ENCODE data around the gene KRT71.
A peak's percentile ranks its signal among the peaks of the same experiment; 100 is the strongest.
"Not testable (repeated sequence)": the region's sequence is repeated elsewhere in the genome, so short reads cannot be mapped to it uniquely, and the experiment has no call there.

KRT71 gene

DNA sequence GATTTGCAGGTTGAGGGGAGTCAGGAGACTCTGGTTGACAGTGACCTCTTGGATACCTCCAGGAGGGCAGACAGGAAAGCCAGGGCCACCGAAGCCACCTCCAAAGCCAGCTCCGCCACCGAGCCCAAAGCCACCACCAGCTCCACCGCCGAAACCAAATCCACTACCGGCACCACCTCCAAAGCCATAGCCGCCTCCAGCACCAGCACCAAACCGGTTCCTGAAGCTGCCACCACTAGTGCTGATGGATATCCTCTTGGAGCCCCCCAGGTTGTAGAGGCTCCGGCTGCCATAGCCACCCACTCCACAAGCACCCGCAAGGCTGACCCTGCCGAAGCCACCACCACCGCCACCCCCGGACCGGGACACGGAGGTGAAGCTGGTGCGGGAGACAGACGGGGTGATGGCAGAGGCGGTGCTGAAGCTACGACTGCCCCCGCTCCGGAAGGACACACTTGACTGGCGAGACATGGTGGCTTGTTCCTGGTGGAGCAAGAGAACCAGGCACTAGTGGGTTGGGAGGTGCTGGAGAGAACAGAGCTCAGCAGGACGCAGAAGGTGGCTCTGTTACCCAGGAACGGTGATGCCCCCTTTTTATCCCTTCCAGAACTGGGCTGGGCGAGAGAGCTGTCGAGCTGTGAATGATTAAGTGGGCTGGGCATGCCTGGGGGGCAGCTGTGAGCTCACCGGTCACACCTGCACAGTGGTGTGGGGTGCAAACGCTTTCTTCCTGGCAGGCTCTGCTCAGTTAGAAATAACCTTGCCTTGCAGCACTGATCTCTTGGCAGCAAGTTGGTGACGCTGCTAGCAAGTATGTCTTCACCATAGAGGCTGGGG, 32.9 kb downstream of the KRT71 start, which contains the start of gene KRT5:
Gene KRT5 (minus strand): TSS at position 569 of the 837 bp plus-strand sequence. CDS start 98 bp downstream, at position 471.
- no peak for DNase-seq

DNA sequence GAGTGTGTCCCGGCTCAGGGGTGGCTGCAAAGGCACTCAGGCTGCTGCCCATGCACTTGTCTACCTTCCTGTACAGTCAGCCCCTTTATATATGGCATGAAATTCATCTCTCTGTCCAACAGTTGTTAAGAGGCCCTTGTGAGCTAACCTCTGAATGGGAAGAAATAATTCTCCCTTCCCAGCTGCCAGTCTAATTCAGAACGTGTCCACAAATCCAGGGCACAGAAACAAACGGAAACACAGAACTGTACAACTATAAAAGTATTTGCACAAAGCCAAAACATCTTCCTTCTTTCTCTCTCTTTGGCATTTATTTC, 33.6 kb downstream of the KRT71 start:
- no peak for DNase-seq

DNA sequence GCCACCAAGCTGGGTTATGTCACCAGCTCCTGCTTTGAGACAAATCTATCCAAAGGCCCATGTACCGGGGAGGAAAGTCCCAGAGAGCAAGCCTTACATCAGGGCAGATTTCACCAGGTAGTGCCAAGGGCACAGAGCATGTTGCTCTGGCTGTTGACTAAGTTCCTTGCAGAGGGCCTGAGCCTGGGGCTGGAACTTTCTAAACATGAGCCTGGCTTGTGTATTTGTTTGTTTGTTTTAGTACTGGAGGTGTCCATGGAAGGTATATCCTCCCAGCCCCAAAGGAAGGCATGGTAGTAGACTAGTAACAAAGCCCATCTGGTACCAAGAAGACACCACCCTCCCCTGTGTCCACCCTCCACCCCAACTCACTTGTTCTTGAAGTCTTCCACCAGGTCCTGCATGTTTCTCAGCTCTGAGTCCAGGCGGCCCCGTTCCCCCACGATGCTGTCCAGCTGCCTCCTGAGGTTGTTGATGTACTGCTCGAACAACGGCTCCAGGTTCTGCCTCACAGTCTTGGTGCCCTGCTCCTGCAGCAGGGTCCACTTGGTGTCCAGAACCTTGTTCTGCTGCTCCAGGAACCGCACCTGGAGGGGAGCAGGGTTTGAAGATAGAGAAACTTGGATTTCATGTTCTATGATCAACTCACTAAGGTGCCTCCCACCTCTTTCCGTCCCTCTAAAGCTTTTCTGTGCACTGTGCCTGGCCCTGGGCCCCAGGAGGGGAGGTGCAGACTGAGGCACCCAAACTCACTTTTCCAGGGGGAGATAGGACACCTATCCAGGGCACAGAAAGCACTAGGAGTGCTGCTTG, 34.2 kb downstream of the KRT71 start:
- no peak for DNase-seq

DNA sequence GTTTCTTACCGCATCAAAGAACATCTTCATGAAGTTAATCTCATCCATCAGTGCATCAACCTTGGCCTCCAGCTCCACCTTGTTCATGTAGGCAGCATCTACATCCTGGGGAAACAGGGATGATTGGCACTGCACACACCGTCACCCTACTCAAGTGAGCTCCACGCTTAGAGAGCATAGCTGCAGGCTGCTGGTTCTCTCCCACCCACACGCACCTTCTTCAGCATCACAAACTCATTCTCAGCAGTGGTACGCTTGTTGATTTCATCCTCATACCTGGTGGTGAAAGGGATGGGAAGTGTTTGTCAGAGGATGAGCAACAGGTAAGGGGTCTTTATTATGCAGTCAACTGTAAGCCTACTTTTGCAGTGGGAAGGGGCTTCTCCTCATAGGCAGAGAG, 35.1 kb downstream of the KRT71 start:
- DNase-seq: no peak

DNA sequence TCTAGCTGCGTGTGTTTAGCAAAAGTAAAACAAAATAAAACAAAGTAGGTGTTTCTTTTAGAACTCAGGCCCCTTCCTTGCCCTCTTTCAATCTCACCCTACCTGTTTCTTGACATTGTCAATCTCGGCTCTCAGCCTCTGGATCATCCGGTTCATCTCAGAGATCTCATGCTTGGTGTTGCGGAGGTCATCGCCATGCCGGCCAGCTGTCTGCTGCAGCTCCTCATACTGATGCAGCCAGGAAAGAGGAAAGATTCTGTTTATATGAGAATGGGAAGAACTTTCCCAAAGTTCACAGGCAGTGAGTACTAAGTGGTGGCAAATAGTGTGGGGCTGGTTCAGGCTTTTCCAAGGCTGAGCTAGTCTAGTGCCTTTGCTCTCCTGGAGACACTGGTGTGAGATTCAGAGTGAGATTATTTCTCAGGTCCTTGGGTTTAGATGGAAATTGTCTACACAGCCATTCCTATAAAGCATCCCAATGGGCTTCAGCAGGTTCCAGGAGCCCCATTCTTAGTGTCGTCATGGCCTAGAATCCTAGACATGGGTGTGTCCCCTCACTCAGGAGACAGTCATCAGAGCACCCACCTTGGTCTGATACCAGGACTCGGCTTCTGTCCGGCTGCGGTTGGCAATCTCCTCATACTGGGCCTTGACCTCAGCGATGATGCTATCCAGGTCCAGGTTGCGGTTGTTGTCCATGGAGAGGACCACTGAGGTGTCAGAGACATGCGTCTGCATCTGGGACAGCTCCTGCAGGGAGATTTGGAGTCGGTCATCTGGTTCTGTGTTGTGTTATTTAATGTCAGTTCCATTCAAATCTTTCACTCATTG, 35.7 kb downstream of the KRT71 start:
- no peak for DNase-seq

DNA sequence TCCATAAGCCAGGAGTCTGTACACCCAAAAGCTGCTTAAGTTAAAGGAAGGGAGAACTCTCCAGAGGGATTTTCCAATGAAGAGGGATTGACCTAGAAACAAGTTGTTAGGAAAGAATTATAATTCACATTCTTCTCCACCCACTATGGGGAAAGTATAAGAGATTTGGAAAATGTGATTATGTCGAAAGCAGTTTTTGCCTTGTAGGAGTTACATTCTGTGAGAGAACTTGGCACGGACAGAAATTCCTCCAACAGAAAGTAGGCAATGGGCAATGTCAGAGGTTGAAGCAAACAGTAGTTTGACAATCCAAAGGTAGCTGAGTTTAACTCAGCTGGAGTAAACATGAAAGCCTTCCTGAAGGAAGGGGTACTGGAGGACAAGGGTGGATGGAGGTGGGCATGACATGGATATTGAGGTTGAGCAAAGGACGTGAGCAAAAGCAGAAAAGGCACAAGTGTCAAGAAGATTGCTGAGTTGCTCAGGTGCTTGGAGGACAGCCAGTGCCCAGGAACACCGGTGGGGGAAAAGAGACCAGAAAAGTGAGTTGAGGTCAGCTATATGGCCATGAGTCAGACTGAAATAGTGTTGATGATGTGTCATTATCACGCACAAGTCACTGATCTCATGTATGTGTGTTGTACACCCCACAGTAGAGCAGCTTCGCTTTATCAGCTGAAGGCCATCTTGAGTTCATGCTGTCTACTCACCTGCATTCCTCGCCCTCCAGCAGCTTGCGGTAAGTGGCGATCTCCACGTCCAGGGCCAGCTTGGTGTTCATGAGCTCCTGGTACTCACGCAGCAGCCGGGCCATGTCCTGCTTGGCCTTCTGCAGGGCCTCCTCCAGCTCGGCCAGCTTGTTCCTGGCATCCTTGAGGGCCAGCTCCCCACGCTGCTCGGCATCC, 36.8 kb downstream of the KRT71 start:
- no peak for DNase-seq

DNA sequence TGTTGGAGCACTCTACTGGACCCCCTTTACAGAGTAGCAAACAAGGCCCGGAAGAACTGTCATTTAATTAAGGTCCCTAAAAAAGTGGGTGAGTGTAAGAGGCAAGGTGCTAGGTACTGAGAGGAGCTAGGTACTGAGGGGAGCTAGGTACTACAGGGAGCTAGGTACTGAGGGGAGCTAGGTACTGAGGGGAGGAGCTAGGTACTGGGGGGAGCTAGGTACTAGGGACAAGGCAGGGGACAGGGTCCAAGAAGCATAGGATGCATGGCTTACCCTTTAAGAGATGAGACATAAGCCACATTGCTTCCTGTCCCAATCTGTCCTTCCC, 37.7 kb downstream of the KRT71 start:
- no peak for DNase-seq

DNA sequence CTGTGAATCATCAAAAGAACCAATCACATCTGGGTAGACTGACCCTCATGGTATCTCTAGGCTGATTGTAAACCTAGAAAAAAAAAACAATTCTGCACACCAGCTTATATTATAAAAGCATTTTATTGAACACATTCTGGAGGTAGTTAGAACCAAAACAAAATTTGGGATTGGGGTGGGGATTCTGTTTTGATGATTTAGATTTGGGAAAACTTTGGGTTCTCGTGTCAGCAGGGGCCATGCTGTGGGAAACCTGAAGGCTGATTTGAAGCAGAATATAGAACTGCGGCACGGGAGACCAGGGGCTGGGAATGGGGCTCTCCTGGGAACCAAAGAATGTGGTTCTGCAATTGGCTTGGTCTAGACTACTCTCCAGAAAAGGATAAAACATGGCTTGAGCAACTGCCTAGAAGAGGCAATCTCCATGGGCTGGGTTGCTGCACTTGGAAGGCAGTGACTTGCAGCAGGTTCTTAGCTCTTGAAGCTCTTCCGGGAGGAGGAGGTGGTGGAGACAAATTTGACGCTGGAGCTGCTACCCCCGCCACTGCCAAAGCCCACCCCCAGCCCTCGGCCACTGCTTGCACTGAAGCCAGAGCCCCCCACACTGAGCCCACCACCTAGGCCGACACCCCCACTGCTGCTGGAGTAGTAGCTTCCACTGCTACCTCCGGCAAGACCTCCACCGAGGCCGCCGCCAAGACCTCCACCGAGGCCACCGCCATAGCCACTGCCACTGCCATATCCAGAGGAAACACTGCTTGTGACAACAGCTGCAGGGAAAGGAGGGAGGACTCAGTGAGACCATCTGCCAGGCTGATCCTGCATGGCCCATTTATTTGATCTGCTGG, 38.2 kb downstream of the KRT71 start:
- no peak for DNase-seq

DNA sequence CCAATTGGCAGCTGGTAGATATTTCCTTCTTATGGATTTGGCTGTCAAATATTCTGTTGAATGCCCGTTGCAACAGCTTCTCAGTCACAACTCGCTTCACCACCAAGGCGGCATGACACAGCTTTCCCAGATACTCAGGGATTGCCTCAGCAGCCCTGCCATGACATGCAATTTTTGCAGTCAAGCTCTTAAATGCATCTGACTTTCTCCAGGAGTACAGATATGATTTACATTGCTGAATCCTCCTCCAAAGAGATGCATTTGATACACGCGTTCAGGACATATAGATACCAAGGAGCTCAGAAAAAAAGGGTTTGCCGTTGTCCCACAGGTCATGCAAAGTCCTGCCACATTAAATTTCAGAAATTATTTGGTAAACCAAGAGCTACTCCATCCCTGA, 39.2 kb downstream of the KRT71 start:
- DNase-seq: no peak

DNA sequence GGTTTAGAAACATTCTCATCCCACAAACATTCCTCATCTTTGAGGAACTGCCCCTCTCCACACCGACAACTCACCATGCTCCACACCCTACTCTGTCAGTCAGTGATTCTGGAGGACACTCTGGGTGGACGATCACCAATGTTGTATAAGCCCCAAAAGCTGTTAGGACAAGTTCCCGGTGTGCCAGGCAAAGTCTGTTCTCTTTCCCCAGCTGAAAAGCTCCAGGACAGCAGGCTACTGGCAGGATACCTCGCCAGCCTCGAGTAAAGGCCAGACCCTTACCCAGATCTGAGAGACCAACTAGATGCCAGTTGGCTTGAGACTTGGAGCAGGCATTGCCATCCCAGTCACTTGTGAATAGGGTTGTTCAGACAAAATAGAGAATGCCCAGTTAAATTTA, 44.7 kb downstream of the KRT71 start:
- DNase-seq: no peak

DNA sequence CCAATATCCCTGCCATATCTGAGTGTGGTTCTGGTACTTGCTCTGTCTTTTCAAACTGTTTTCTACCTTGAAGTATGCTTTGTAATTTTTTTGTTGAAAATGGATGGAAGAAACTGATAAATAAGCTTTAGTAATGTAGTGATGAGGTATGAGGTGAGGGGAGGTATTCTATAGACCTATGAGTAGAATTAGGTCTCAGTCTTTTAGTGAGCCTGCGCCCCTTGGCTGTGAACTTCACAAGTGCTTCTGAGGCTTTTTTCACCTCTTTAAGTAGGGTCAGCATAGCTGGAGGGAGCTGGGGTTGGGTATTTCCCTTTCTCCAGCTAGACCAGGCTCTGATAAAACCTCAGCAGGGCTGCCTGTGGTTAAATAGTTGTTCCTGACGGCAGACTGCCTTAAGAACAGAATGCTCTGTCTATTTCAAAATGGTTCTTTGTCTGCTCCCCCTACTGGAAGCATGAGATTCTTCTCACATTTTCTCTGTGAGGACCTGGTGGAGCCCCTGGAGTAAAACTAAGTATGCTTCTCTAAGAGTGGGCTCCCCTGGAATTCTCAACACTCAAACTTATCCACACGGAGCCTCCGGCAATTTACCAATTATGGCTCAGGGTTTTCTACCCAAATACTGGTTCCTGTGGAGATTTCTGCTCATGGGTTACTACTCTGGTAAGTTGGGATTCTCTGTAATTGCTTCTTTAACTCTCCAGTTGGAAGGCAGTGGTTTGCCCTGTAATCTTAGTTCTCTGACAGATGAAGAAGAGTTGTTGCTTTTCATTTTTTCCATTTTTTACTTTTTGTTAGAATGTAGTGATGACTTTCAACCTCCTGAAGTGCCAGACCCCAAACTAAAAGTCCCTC, 45.9 kb downstream of the KRT71 start:
- peak; percentile 32 for DNase-seq

DNA sequence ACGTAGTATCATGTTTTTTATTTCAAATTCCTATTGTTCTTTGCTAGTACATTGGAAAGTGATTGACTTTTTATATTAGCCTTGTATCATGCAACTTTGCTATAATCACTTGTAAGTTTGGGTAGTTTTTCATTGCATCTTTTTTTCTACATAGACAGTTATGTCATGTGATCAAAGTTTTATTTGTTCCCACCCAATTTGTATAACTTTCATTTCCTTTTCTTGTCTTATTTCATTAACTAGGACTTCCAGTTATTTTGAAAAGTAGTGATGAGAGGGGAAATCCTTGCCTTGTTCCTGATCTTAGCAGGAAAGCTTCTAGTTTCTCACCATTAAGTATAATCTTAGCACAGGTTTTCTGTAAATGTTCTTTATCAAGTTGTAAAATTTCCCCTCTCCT, 50.1 kb downstream of the KRT71 start:
- DNase-seq: no peak

DNA sequence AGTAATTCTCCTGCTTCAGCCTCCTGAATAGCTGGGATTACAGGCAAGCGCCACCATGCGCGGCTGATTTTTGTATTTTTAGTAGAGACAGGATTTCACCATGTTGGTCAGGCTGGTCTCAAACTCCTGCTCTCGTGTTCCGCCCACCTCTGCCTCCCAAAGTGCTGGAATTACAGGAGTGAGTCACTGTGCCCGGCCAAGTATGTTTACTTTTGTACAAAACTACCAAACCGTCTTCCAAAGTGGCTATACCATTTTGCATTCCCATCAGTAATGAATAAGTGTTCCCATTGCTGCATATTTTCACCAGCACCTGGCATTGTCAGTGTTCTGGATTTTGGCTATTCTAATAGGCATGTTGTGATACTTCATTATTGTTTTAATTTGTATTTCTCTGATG, 51.5 kb downstream of the KRT71 start:
- DNase-seq: no peak

DNA sequence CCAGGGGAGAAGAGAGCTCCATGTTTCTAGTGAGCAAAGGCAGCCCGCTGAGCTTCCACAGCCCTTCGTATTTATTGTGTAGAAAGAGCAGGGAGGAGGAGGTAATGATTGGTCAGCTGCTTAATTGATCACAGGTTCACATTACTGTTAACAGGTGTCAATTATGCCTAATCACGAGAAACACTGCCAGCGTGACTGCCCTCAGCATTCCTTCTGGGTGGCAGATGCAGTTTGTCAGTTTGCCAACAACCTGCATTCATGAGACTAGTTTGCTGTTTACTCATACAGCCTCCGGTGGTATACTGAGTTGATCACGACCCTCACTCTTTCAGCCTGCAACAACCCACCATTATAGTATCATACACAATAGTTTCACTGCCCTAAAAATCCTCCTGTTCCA, 52.4 kb downstream of the KRT71 start:
- not testable (repeated sequence) for DNase-seq

DNA sequence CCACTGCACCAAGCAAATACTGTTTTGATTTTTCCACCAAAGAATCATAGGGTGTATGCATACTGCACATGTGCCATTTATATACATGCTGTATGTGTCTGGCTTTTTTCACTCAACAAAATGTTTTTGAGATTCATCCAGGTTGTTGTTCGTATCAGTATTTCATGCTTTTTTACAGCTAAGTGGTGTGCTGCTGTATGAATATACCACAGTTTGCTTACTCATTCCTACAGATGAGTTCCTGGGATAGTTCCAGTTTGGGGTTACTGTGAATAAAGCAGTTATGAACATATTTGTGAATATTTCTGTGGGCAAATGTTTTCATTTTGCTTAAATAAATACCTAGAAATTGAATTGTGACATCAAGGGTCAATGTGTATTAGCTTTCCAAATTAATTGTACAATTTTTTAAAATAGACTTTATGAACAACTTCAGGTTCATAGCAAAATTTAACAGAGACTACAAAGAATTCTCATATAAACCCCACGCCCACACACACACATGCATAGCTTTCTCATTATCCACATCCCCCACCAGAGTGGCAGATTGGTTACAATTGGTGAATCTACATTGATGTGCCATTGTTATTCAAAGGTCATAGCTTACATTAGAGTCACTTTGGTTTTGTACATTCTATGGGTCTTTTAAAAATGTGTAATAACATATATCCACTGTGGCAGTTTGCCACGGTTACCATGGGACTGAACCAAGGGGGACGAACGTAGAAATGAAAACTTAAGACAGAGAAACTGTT, 53.0 kb downstream of the KRT71 start:
- no peak for DNase-seq

DNA sequence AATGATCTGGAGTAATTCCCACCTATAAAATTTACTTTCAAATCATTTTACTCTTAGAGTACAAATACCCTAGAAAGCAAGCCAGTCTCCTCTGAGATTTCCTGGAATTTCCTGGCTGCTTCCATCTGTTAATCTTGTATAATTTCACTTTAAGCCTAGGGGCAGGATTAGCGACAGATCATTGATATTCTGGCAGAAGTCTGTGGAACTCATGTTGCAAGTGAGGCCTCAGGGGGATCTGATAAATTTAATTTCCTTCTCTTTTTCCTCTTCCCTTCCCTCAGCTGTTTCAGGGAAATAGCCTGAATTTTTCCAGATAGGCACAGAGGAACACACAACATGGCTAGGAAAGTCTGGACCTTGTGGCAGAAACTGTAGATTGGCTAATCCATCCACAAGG, 54.0 kb downstream of the KRT71 start:
- no peak for DNase-seq

DNA sequence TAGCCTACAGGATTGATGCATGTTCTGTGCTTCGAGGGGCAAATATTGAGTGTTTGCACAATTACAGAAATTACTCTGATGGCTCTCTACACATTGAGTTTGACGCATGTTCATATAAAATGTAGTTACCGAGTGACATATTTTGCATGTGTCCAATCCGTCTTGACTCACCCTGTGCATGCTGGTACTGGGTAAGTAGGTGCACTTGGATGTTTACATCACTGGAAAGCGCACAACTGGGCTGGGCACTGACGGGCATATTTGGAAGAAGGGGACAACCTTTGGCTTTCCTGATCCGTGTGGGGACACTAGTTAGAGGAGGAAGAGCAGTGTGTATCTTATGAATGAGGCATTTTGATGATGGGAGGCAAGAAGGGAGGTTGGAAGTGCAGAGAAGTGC, 55.0 kb downstream of the KRT71 start:
- DNase-seq: no peak

DNA sequence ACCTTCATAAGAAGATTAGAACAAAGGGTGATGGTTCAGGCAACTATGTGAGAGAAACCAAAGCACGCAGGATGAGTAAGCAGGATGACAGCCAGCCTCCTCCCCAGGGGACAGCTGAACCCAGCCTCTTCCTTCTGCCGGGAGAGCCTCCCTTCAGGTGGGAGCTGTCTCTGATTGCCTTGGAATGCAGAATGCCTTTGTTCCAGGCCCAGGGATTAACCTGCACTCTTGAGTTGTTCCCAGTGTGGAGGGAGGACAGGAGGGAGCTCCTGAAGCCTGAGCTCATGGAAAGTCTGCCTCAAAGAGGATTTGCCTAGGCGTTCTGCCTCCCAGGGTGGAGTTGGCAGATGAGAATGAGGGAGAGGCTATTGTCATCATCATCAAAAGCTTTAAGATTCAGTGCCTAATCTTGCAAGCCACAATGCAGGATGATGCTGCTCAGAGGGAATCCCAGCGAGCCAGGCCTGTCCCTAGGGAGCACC, 56.3 kb downstream of the KRT71 start:
- no peak for DNase-seq

DNA sequence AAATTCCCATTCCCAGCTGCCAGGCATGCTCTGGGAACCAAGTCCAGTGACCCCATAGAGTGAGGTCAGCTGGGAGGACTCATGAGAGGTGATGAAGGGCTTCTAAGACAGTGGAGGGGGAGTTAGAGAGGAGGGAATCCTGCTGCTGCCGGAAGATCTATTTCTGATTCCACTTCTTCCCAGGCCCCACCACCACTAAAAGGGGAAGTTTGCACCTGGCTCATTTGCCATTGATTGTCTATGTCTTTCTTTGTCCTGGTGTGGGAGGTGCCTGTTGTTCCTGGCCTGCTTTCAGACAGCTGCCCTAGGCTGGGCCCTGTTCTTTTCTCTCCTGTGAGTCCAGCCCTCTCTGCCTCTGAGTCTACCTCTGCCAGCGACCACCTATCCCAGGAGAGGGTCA, 56.9 kb downstream of the KRT71 start:
- DNase-seq: no peak

DNA sequence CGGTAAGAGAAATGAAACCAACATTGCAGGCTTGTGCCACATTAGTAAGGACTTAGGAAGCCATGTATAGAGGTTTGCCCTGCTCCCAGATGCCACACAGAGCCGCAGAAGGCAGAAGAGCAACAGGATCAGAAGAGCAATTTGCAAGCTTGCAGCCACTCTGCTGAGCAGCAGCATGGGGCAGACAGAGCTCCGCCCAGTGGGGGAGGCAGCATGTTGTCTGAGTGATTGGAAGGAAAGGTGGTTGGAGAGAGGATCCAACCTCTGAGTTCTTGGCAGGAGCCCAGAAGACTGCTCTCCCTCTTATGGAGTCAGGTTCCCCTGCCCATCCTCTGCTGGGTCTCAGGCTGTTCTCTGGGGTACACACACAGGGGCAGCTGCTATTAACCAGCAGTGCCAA, 57.6 kb downstream of the KRT71 start:
- no peak for DNase-seq
